ENCODE measurements around the gene DNPH1.

Gene DNPH1

GRCh38 chr6:43180058-43180457 is 49.2 kb downstream of the DNPH1 start:
- DNase-seq = no peak

- no peak for DNase-seq
These were observed 50.1 kb downstream of the DNPH1 start for GRCh38 chr6:43178951-43179830.

- no peak for DNase-seq
These were observed 51.1 kb downstream of the DNPH1 start for GRCh38 chr6:43178150-43178549.

GRCh38 chr6:43176423-43176786 is 52.9 kb downstream of the DNPH1 start:
- DNase-seq = no peak

GRCh38 chr6:43175676-43176422 is 53.4 kb downstream of the DNPH1 start:
- DNase-seq = no peak
